Mammary epithelial cell (primary cell): ENCODE data around the gene PAN2.

Experiments
- CTCF ChIP-seq, 2 donors: IDR thresholded peaks in 1 of 2; conservative IDR thresholded peaks in 1 of 2; 2 replicates each; pipeline ENCODE4 v1.5.1; 2011 to 2012; ENCODE audit warnings: inconsistent platforms in 2 of 2, low read length in 2 of 2, mild to moderate bottlenecking in 2 of 2, control low read depth in 1 of 2, low read depth in 1 of 2; ENCODE audit not compliant: insufficient read depth in 1 of 2; ENCODE audit errors: extremely low read depth in 1 of 2
- EZH2 ChIP-seq: IDR thresholded peaks from 2 replicates; pipeline ENCODE4 v1.6.1; 2012; ENCODE audit warnings: low read length, inconsistent platforms, borderline replicate concordance

- no peak for TF ChIP-seq EZH2
- no peak for TF ChIP-seq CTCF (conservative IDR thresholded peaks at IDR 0.05 in 1 of 2, IDR thresholded peaks at IDR 0.05 in 1 of 2; ENCODE audit: extremely low read depth in 1 of 2, insufficient read depth in 1 of 2, low read depth in 1 of 2, low read length in 2 of 2)
Measured at GRCh38 chr12:56304872-56305590, 28.8 kb downstream of the PAN2 start.
